Measurements from ENCODE around the gene ARMC3.
A peak's percentile ranks its signal among the peaks of the same experiment; 100 is the strongest.
"Not testable (repeated sequence)": the region's sequence is repeated elsewhere in the genome, so short reads cannot be mapped to it uniquely, and the experiment has no call there.

ARMC3 gene

DNA sequence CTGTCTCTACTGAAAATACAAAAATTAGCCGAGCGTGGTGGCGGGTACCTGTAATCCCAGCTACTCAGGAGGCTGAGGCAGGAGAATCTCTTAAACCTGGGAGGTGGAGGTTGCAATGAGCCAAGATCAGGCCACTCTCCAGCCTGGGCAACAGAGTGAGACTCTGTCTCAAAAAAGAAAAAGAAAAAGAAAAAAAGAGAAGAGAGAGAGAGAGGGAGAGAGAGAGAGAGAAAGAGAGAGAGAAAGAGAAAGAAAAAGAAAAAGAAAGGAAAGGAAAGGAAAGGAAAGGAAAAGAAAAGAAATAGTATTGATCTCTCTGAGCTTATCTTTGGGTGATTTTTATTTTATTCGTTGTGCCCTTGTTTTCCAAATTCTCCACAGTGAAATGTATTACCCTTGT lies 1.2 kb downstream of the ARMC3 start:
- not testable (repeated sequence) for DNase-seq

DNA sequence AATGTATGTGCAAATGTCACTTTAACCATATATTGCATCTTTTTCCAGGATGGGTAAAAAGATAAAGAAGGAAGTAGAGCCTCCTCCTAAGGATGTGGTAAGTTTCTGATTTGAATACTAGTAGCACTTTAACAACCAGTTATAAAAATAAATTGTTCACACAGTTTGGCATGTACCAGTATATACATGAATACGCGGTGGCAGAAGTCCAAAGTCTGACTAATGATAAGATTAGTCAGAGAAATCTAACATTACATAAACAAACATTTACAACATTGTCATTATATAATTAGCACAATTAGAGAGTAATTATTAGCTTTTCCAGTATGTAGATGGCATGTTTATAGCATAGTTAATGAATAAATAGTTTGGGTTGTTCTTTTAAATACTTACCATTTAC lies 4.1 kb downstream of the ARMC3 start:
- no peak for DNase-seq

DNA sequence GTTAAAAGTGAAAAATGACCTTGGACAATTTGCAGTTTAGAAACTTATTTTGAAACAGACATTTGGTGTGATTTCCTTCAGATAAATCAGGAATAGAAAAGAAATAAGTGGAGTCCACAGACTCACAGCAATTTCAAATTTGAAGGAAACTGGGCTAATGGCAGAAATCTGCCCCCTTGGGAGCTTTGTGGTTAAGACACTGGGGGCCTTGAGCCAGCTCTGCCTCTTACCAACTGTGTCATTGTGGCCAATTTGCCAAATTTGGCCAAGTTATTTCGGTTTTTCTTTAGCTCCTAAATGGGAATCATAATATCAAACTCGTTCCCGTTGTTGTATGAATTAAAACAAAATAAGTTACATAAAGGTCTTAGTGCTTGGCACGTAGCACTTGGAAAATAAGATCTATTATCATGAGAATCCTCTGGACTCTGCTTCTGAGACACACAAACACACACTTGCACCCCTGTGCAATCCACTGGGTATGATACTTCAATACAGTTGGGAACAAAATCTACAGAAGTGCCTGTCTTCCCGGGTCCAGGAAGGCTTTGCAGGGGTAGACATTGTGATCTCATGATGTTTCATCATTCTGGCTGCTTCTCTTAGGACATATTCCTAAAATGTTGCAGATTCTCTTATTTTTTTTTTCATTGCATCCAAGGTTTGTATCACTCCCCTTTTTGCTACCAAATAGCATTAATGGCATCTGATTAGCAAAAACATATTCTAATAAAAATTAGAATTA lies 4.9 kb downstream of the ARMC3 start:
- no peak for DNase-seq

DNA sequence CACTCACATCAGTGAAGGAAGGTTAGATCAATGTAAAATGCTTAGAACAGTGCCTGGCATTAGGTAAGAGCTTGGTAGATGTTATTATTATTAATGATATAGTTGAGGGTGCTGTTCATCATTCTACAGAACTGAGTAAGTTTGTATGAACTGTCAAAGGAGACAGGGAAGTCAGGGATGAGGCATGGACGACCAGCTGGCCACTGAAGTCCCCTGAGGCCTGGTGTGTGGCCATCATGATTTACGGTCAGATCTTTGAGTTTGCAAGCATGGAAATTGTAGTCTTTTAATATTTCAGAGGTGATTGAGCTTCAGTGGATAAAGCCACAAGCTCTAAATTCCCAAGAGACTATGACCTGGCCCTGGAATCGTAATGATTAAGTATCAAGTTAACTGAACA lies 6.9 kb downstream of the ARMC3 start:
- no peak for DNase-seq

DNA sequence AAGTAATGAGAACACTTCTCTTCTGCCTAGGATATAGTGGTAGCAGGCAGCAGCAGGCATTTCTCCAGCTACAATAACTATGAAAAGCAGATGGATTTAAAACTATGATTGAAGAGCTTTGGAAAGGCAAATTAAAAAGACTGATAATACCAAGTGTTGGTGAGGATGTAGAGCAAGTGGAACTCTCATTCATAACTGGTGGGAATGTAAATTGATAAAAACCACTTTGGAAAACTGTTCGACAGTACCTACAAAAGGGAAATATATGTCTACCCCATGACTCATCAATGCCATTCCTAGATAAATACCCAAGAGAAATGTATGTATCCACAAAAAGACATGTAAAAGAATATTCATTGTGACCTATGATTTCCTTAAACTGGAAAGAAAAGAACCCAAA lies 14.6 kb downstream of the ARMC3 start:
- DNase-seq, result no peak

DNA sequence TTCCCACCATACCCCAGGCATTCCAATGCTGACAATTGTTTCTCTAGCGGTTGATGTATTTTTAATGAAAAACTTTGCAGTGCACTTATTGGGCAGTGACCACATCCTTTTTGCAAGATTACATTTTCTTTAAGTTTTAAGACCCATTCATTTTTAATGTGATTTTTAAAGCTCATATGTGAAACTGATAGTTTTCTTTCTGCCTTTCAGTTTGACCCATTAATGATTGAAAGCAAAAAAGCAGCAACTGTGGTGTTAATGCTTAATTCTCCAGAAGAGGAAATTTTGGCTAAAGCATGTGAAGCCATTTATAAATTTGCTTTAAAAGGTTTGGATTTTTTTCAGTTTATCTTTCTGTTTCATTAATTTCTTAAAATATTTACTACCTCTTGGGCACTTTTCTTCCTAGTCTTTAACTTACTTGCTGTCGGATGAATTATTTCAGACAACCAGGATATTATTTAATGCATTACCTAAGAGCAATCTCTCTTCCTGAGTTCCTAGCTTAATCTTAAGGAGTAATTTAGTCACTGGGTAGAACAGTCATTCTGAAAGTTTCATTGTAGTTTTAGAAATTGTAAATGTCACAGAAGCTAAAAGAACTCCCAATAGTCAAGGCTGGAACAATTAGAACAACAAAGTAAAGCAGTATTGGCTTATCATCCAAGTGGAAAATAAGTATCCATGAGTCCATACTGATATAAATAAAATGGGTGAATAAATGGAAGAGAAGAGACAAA lies 18.3 kb downstream of the ARMC3 start:
- no peak for DNase-seq

DNA sequence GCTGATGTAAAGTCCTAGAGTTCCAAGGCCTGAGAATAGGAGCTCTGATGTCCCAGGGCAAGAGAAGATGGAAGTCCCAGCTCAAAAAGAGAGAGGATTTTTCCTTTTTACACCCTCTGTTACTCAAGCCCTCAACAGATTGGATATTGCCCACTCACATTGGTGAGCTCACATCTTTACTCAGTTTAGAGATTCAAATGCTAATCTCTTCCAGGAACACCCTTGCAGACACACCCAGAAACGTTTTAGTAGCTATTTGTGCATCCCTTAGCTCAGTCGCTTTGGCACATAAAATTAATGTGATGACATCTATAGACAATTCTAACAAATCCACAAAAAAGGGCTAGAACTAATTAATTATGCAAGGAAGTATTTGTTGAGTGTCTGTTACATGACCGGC lies 27.1 kb downstream of the ARMC3 start:
- DNase-seq, result no peak

DNA sequence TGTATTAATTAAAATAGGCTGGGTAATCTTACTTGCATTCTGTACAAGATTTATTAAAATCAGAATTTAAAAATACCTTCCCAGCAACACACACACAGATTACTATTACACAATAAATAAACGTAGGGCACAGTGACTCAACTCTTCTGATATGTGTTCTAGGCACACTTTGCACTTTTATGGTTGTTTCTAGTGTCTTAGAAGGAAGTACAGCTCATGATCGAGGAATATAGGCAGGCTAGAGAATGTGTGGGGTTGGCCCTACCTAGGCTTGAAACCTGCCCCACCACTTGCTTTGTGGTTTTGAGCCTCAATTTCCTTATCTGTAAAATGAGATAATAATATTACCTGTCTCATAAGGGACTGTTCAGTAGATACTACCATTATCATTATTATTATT lies 30.5 kb downstream of the ARMC3 start:
- no peak for DNase-seq

DNA sequence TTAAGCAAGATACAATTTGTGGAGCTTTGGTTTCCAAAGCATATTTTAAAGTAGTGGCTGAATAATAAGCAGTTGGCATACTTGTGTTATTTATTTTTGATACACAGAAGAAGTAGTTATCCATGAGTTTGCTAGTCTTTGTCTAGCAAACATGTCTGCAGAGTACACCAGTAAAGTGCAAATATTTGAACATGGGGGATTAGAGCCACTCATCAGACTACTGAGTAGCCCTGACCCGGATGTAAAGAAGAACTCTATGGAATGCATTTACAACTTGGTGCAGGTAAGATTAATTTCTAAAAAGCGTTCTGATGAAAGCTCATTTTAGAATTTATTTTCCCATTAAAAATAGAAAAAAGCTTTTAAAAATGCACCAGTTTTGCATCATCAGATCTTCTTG lies 31.4 kb downstream of the ARMC3 start:
- no peak for DNase-seq

DNA sequence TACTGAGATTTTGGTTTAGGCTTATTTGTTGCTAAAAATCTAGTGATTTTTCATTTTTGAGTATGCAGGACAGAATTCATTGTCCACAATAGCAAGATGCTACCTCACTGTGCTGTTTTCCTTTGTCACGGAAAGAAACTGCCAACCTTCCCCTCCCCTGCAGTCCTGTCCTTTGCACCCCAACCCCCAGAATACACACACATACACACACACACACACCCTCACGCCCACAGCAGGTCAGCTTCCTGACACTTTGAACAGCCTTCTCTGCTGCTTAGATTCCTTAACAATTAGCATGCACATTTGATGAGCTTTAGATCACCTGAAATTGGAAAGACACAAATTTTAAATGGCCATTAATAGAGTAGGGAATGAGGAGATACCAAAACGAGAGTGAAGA lies 32.1 kb downstream of the ARMC3 start:
- DNase-seq, result no peak

DNA sequence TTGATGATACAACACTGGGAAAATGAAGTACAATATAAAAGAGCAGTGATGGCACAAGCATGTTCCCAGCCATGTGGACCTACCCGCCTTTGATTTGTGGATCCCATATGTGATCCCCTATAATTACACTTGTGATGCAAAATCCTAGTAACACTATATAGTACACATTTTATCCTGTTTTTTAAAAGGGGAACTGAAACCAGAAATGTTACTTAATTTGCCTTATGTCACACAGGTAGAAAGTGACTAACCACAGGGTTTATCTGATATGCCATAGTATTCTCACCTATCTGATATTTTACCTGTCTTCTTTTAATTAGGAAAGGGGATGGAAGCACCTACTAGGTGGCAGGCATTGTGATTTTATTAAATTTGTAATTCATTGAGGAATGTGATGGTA lies 35.0 kb downstream of the ARMC3 start:
- no peak for DNase-seq

DNA sequence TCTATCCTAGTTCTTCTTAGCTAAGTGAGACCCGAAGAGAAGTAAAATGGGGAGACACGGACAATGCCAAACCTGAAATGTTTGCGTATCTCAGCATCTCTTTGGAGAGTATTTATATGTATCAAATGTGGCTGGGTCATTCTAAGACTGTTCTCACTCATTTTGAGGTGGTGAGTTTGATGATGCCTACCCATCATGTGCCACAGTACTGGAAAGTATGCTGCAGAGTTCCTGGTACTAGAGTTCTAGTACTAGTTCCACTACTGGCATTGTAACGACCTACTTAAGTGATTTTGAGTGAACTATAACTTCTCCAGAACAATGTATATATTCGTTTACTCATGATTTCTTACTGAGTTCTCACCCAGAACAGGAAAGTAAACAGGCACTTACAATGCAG lies 41.9 kb downstream of the ARMC3 start:
- no peak for DNase-seq

DNA sequence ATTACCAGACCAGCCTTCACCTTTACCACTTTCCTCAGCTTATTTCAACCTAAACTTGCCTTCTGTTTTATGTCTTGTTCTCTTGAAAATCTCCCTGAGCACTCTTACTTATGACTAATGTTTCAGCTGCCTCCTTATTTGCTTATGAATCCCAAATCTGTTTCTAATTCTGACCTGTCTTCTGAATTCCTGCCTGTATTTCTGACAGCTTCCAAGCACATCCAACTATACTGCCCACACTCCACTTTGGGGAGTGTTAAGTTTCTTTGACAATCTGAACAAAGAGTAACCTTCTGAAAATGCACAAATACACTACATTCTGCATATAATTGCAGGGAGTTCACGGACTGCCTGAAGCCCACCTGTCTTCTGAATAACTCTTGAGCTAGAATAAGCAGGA lies 48.7 kb downstream of the ARMC3 start:
- no peak for DNase-seq

DNA sequence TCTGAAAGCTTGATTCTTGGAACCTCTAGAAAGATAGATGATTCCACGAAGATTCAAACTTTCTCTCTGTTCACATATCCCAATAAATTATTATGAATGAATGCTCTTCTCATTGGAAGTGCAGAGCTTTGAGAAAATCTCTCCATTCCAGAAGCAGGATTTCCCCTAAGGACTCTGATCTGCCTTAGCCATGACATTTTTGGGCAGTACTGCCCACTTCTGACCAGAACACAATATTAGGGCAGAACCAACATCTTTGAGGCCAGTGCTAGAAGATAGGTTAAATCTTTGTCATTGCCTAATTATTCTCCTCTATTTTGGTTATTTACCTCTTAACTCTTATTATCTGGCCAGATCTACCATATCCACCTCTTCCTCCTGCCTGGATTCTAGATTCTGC lies 49.9 kb downstream of the ARMC3 start:
- no peak for DNase-seq

DNA sequence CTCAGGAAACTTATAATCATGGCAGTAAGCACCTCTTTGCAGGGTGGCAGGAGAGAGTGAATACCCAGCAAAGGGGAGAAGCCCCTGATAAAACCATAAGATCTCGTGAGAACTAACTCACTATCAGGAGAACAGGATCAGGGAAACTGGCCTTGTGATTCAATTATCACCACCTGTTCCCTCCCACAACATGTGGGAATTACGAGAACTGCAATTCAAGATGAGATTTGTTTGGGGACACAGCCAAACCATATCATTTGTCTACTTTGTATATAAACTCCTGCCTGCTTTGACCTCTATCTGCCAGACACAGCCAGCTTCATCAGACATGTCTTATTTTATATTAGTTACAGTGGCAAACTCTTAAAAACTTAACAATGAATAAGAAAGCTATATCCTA lies 50.4 kb downstream of the ARMC3 start:
- DNase-seq, result no peak

DNA sequence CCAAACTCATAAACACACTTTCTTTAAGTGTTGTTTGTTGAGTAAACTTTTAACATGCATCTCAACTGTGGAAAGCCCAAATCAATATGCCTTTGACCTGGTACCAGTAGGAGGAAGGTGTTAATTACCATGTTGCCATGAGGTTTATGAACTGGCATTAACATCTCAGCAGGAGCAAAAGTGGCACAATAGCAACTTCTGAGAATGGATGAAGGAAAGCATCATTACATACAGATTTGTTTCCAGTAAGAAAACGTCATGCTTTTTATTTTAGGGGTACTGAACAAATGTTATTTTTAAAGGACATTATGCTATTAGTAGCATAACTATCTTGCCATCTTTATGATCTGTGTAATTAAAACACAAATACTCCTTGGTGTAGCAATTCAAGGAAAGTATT lies 51.1 kb downstream of the ARMC3 start:
- no peak for DNase-seq

DNA sequence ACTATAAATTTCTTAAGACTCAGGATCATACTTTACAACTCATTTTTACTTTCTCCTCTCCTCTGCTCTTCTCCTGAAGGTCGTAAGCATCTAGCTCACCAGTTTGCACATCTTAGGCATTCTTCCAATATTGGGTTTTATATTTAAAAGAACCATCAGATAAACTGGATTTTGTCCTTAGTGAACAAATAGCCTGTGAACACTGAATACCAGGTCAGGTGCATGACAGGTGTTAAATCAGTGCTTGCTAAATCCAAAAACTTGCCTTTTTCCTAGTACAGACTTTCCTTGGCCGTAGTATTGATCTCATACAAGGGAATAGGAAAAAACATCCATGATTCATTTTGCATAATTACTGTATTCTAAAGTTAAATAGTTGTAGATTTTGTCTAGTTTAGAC lies 53.0 kb downstream of the ARMC3 start:
- DNase-seq, result no peak

DNA sequence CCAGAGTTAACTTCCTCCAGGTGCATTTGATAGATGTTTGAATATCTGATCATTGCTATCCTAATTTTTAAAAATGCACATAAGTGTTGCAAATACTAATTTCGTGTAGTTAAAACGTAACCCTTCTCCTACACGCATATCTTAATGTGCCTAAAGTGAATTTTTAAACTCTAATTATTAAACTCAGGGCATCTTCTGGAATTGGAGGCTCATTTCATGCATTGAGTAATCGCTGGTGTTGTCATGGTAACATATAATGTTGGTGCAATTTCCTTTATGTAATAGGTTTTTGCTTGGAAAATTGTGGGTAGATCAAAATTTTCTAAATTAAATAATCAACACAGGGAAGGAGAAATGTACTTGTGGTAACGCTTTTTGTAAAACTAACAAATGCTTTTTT lies 56.2 kb downstream of the ARMC3 start:
- no peak for DNase-seq

DNA sequence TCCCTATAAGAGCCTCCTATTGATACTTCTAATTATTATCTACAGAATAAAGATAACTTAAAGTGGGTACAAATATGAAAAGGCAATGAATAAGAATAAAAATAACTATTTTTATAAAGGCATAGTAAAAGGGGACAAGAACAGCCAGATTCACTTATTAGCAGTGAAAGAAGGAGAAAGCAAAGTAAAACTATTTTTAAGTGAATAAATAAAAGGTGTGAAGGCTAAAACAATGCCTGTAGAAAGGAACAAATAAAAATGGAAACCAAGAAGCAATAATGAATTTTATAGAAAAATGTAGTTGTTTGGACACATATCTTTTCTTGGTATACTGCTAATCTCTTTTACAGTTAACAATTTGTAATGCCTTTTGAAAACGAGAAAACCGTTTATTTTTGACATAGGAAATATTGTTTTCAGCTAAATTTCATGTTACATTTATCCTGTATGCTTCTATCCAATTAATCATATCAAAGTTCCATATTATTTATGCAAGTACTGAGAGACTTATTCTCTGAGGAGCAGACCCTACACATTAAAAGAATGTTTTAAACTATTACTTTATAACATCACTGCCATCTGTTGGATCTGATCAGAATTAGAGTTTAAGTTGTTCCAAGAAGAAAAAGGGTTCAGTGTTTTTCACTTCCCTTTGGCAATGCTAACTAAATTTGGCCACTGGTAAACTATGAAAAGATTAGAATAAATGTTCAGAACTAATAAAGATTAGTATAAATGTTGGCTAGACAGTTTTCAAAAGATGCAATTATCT lies 59.1 kb downstream of the ARMC3 start:
- DNase-seq, result no peak

DNA sequence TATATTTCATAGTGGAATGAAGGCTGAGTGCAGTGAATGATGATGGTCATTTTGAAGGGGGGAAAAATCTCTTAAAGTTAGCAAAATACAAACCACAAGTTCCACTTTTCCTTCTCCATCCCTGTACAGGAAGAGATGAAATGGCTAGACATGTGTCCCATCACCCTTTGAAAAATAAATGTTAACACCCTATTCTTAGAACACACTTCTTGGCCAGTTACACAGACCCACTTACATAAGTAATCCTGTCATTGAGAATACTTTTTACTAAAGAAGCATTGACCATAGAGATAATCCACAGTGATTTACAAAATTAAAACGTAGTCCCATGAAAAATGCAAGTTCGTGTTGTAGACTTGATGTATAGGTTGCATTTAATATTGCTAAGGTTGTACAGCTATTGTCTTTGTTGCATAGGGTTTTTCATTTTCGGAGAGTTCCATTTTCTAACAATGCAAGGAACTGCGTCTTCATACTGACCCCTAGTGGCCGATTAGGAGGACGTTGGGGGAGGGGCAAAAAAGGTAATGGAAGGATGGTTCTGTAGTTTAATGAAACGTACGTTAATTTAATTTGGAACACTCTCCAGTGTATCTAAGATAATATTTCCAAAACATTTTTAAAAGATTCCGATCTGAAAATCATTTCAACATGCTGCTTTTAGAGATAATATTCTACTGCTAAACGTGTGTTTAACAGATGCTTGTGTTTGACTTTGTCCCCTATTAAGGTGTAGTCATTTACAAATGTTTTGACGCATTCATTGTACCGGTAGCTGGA lies 60.9 kb downstream of the ARMC3 start:
- DNase-seq, result peak; percentile 72 to 76

DNA sequence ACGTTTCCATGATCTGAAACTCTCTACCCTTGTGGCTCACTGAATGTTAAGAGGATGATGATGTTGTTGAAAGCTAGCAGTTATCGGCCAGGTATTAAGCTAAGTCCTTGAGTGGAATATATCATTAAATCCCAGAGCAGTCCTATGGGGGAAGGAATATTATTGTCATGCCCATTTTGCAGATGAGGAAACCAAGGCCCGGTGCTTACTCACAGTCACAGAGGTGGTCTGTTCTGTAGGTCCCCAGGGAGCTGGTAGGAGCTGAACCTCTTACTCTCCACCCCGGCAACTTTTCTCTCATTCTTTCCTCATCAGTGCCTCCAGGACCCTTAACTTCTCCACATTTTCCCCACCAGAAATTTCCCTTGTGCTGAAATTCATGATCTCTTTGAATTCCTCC lies 62.6 kb downstream of the ARMC3 start:
- DNase-seq, result no peak

DNA sequence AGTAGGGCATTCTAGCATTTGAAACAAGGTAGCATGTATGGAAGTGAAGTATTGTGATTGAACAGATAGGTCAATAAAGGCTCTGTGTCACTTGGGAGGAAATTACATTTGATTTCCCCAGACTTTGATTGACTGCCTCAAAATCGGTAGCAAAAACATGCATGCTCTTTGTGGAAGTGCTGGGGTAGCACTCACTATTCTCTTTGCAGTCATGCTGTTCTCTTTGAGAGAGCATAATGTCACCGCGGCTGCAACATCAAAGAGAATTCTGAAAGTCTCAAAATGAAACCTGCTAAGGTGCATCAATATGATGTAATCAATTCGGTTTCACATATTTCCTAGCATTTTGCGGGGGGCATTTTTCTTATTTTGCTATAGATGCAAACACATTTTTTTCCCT lies 64.2 kb downstream of the ARMC3 start:
- DNase-seq, result peak; percentile 32 to 37

DNA sequence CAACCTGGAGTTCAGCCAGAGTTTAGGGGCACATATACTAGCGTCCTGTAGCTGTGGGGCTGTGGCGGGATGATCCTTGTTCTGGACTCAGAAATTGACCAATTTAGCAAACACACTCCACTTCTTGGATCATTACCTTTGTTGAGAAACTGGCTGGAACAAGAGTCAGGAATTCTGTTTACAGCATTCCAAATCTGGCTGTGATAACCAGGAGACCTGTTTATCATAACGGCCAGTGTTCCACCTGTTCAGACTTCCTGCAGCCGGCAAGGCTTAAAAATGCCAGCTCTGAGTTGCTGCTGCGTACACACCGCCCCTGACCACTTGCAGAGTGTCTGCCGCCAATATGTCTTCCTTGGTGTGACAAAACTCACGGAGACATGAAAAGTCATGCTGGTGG lies 64.8 kb downstream of the ARMC3 start:
- no peak for DNase-seq
